Thyroid gland (tissue), 4 donors: Measurements from ENCODE around the gene SPZ1. TPM values are rescaled to one million over a fixed set of nuclear protein-coding genes. Genes with fewer than 3 reads are reported as not detected.

Experiments used
- DNase-seq, 2 donors: peaks; one replicate each; pipeline ENCODE4 v3.0.0-alpha.2; 2019
- H3K27ac ChIP-seq, 3 donors: fragments of 200-600 bp; sonication (generic); 1 replicate in 2 of 3; 2 replicates in 1 of 3; pipeline ENCODE4 v1.5.1; 2016 to 2019; ENCODE audit warnings: mild to moderate bottlenecking in 1 of 3, moderate library complexity in 1 of 3
- H3K27me3 ChIP-seq: fragments of 200-600 bp; sonication (generic); one replicate; pipeline ENCODE4 v1.5.1; 2019
- H3K36me3 ChIP-seq, 2 donors: fragments of 200-600 bp; sonication (generic); one replicate each; pipeline ENCODE4 v1.5.1; 2016 to 2019
- H3K4me1 ChIP-seq, 2 donors: fragments of 200-600 bp; sonication (generic); one replicate each; pipeline ENCODE4 v1.5.1; 2017 to 2019
- H3K4me3 ChIP-seq, 3 donors: fragments of 200-600 bp; sonication (generic); replicated peaks in 1 of 3; 1 replicate in 2 of 3; 2 replicates in 1 of 3; pipeline ENCODE4 v1.5.1; 2016; ENCODE audit warnings: mild to moderate bottlenecking in 1 of 3
- H3K9me3 ChIP-seq: fragments of 200-600 bp; sonication (generic); one replicate; pipeline ENCODE4 v1.5.1; 2017
- POLR2A ChIP-seq, 2 donors: fragments of 450-650 bp; IDR thresholded peaks; one replicate each; pipeline ENCODE4 v1.6.1; 2017; ENCODE audit warnings: antibody characterized with exemption in 2 of 2, mild to moderate bottlenecking in 2 of 2, moderate library complexity in 1 of 2
- WGBS, 2 donors: methylation state at CpG; one replicate each; pipeline ENCODE4 v1.1.5; 2017; 5-methylcytosine and 5-hydroxymethylcytosine counted together
- intact Hi-C: fragments of 100-400 bp; cut with DNase I; formaldehyde crosslinking; loops from one replicate; pipeline ENCODE4 v1.15.1; 2023
- total RNA-seq, 4 donors: library from RNA; depleted of rRNA; stranded (reverse); fragments of >200 nt; gene quantifications; one replicate each; pipeline ENCODE4 v1.2.3, GENCODE V29; 2016
- TF ChIP-seq, protein P1 (sequence below), 6 experiments: fragments of 200-600 bp in 3 of 6; fragments of 450-650 bp in 3 of 6; sonication (generic) in 3 of 6; IDR thresholded peaks; one replicate each; pipeline ENCODE4 v1.5.1; 2016 to 2019; ENCODE audit warnings: antibody characterized with exemption in 6 of 6, mild to moderate bottlenecking in 2 of 6, inconsistent platforms in 1 of 6, moderate library complexity in 1 of 6

SPZ1 gene
- total RNA-seq, 4 donors from 2014 or later, result not detected

- Histone ChIP-seq H3K9me3 (no peaks in the 10 kb centered on the region), H3K4me1 (no peaks in the 10 kb centered on the region), H3K4me3 (no peak overlapping the region), H3K27me3 (no peaks in the 10 kb centered on the region), H3K36me3 (no peaks in the 10 kb centered on the region), H3K27ac (no peak overlapping the region)
- no peak for TF ChIP-seq POLR2A (IDR thresholded peaks at IDR 0.05)
- TF ChIP-seq, protein P1, sequence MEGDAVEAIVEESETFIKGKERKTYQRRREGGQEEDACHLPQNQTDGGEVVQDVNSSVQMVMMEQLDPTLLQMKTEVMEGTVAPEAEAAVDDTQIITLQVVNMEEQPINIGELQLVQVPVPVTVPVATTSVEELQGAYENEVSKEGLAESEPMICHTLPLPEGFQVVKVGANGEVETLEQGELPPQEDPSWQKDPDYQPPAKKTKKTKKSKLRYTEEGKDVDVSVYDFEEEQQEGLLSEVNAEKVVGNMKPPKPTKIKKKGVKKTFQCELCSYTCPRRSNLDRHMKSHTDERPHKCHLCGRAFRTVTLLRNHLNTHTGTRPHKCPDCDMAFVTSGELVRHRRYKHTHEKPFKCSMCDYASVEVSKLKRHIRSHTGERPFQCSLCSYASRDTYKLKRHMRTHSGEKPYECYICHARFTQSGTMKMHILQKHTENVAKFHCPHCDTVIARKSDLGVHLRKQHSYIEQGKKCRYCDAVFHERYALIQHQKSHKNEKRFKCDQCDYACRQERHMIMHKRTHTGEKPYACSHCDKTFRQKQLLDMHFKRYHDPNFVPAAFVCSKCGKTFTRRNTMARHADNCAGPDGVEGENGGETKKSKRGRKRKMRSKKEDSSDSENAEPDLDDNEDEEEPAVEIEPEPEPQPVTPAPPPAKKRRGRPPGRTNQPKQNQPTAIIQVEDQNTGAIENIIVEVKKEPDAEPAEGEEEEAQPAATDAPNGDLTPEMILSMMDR (IDR thresholded peaks at IDR 0.05), result no peak
- intact Hi-C loops, result no loop called here
- DNase-seq, result no peak
These were observed 41.2 kb downstream of the SPZ1 start for GRCh38 chr5:80360914-80361444.

DNA sequence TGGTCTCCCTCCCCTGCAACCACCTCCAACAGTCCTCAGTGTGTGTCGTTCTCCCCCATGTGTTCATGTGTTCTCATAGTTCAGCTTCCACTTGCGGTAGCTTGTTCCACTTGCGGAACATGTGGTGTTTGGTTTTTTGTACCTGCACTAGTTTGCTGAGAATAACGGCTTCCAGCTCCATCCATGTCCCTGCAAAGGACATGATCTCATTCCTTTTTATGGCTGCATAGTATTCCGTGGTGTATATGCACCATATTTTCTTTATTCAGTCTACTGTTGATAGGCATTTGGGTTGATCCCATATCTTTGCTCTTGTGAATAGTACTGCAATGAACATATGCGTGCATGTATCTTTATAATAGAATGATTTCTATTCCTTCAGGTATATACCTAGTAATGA lies 45.1 kb downstream of the SPZ1 start:
- Histone ChIP-seq H3K27me3 (no peaks in the 10 kb centered on the region), H3K4me1 (no peaks in the 10 kb centered on the region), H3K9me3 (no peaks in the 10 kb centered on the region), H3K4me3 (no peak overlapping the region), H3K27ac (no peak overlapping the region), H3K36me3 (no peaks in the 10 kb centered on the region)
- intact Hi-C loops, result no loop called here
- TF ChIP-seq, protein P1 (IDR thresholded peaks at IDR 0.05), result no peak
- TF ChIP-seq POLR2A (IDR thresholded peaks at IDR 0.05), result no peak
- 90 to 97% methylated on average over 6 of the region's 6 CpGs for WGBS, 2 donors
- no peak for DNase-seq

GRCh38 chr5:80368661-80369480 lies 49.1 kb downstream of the SPZ1 start:
- 79 to 84% methylated on average over 4 of the region's 4 CpGs for WGBS, 2 donors
- TF ChIP-seq, protein P1 (IDR thresholded peaks at IDR 0.05), result no peak
- no peak for TF ChIP-seq POLR2A (IDR thresholded peaks at IDR 0.05)
- no peaks in the 10 kb centered on the region for H3K27me3 ChIP-seq

GRCh38 chr5:80369521-80369920 lies 49.7 kb downstream of the SPZ1 start:
- Histone ChIP-seq H3K27ac (no peak overlapping the region), H3K9me3 (no peaks in the 10 kb centered on the region), H3K36me3 (no peaks in the 10 kb centered on the region), H3K4me1 (no peaks in the 10 kb centered on the region), H3K27me3 (no peaks in the 10 kb centered on the region), H3K4me3 (no peak overlapping the region)
- DNase-seq, result no peak
- TF ChIP-seq, protein P1 (IDR thresholded peaks at IDR 0.05), result no peak
- TF ChIP-seq POLR2A (IDR thresholded peaks at IDR 0.05), result no peak
- intact Hi-C loops, result no loop called here
- 88 to 89% methylated on average over 8 of the region's 8 CpGs for WGBS, 2 donors

More at GRCh38 chr5:80368661-80369480, 49.1 kb downstream of the SPZ1 start:
- H3K4me1 ChIP-seq, result no peaks in the 10 kb centered on the region
- no peaks in the 10 kb centered on the region for H3K36me3 ChIP-seq
- intact Hi-C loops, result no loop called here
- no peak overlapping the region for H3K27ac ChIP-seq
- no peaks in the 10 kb centered on the region for H3K9me3 ChIP-seq
- H3K4me3 ChIP-seq, result no peak overlapping the region
- no peak for DNase-seq

DNA sequence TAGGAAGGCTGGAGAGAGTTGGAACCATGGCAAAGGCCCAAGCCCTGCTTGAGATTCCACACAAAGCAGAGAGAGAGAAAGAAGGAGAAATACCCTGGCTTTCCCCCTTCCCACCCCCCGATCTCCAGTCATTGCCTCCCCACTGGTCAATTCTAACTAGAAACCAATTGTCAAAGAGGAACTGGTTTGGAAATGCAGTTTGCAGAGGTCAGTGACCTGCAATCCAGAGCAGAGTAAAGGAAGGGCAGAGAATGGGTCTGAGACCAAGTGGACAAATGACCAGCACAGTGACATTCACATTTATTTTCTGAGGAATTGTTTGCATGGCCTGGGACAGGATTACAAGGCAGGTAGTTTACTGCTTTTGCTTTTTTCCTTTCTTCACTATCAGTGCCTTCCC lies 50.6 kb downstream of the SPZ1 start:
- no peaks in the 10 kb centered on the region for H3K27me3 ChIP-seq

More for the DNA sequence above, 50.6 kb downstream of the SPZ1 start:
- Histone ChIP-seq H3K9me3 (no peaks in the 10 kb centered on the region), H3K36me3 (no peaks in the 10 kb centered on the region), H3K4me3 (no peak overlapping the region), H3K4me1 (no peaks in the 10 kb centered on the region), H3K27ac (no peak overlapping the region)
- WGBS, 2 donors, result 56 to 65% methylated on average over 1 of the region's 1 CpG
- DNase-seq, result no peak
- intact Hi-C loops, result no loop called here
- TF ChIP-seq, protein P1 (IDR thresholded peaks at IDR 0.05), result no peak
- no peak for TF ChIP-seq POLR2A (IDR thresholded peaks at IDR 0.05)
